Suprapubic skin (tissue), 3 donors: ENCODE data around the gene ATP5F1A.

Source experiments
- CTCF ChIP-seq, 2 donors: fragments of 200-600 bp in 1 of 2; fragments of 450-650 bp in 1 of 2; sonication (generic) in 1 of 2; IDR thresholded peaks; one replicate each; pipeline ENCODE4 v1.5.1; 2016 to 2019; ENCODE audit warnings: antibody characterized with exemption in 2 of 2, mild to moderate bottlenecking in 1 of 2, moderate library complexity in 1 of 2
- POLR2AphosphoS5 ChIP-seq, 3 donors: sonication (generic); formaldehyde crosslinking; IDR thresholded peaks; one replicate each; pipeline ENCODE4 v1.6.1; 2017; ENCODE audit warnings: antibody characterized with exemption in 3 of 3

DNA sequence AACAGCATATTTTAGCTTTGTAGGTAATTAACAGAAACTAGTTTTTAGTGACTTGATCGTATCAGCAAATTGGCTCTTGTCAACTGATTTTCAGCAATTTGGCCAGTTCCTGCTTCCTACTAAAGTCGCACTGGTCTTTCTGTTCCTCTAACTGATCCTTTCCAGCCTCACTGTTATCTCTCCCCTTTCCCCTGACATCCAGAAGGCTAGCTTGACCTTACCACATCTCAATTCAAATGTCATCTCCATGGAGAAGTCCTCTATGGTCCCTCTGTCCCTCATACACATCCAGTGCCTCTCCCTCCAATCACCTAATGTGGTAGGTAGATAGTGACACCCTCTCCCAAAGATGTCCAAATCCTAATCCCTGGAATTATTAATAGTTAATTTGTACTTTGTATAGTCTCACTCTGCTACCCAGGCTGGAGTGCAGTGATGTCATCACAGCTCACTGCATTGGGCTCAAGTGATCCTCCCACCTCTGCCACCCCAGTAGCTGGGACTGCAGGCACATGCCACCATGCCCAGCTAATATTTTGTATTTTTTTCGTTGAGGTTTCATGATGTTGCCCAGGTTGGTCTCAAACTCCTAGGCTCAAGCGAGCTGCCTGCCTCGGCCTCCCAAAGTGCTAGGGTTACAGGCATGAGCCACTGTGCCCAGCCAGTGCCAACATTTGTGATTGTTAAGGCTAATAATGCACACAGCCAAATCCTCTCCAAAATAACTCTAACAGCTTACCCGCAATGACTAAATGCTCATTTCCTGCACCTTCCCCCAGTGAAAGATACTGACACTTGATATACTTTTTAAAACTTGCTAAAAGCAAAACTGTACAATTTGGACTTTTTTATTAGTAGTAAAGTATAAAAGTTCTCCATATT, 42.9 kb downstream of the ATP5F1A start:
- TF ChIP-seq POLR2AphosphoS5 (IDR thresholded peaks at IDR 0.05) (no peak), CTCF (IDR thresholded peaks at IDR 0.05) (no peak)
